Colonic mucosa (tissue), 4 donors: Measurements from ENCODE around the gene COX19. TPM values are rescaled to one million over a fixed set of nuclear protein-coding genes. Genes with fewer than 3 reads are reported as not detected.
"Not testable (repeated sequence)": the region's sequence is repeated elsewhere in the genome, so short reads cannot be mapped to it uniquely, and the experiment has no call there.

Source experiments
- DNase-seq: peaks from one replicate; pipeline ENCODE4 v3.0.0-alpha.2; 2020
- H3K27ac ChIP-seq: fragments of 200-600 bp; one replicate; pipeline ENCODE4 v1.8.0; 2021
- H3K27me3 ChIP-seq: fragments of 200-600 bp; one replicate; pipeline ENCODE4 v1.8.0; 2021
- H3K36me3 ChIP-seq: fragments of 200-600 bp; one replicate; pipeline ENCODE4 v1.8.0; 2021
- H3K4me1 ChIP-seq: fragments of 200-600 bp; one replicate; pipeline ENCODE4 v1.8.0; 2021; ENCODE audit warnings: mild to moderate bottlenecking
- H3K4me3 ChIP-seq: fragments of 200-600 bp; one replicate; pipeline ENCODE4 v1.8.0; 2021
- H3K9ac ChIP-seq, 2 donors: one replicate each; pipeline ENCODE4 v1.7.0; 2013; ENCODE audit warnings: control low read depth in 2 of 2, low read depth in 2 of 2, low read length in 2 of 2
- H3K9me3 ChIP-seq: fragments of 200-600 bp; one replicate; pipeline ENCODE4 v1.8.0; 2021
- CTCF ChIP-seq: fragments of 200-600 bp; IDR thresholded peaks from one replicate; pipeline ENCODE4 v1.8.0; 2022; ENCODE audit warnings: antibody characterized with exemption, mild to moderate bottlenecking
- intact Hi-C: fragments of 100-400 bp; cut with DNase I; formaldehyde crosslinking; loops from one replicate; pipeline ENCODE4 v1.14.1; 2022
- total RNA-seq, 2 donors: library from RNA; stranded (reverse); fragmentation: NEBNext Ultra II Directional in 1 of 2; extraction: Animal tissue kit (Norgen Biotek cat#: 25700) in 1 of 2; gene quantifications; one replicate each; pipeline ENCODE4 v1.2.1, GENCODE V29; 2021
- donor health status: healthy.
- donor health status: DM: no; HTN: no; CAD: no.
- donor health status: DM: no; HTN: no; CAD: no.

COX19 gene
- total RNA-seq, 2 donors from 2014 or later: 11.6 to 16.5 TPM

GRCh38 chr7:929311-929711, 46.0 kb downstream of the COX19 start:
- Histone ChIP-seq H3K36me3 (no peaks in the 10 kb centered on the region), H3K27ac (no peak overlapping the region), H3K27me3 (no peaks in the 10 kb centered on the region), H3K9me3 (no peaks in the 10 kb centered on the region), H3K9ac (no peak overlapping the region), H3K4me1 (peaks cover 25% of the 10 kb centered on the region), H3K4me3 (no peak overlapping the region)
- no peak for TF ChIP-seq CTCF
- intact Hi-C loops: no loop called here
- DNase-seq: no peak

- intact Hi-C loops: no loop called here
- H3K27me3 ChIP-seq: no peaks in the 10 kb centered on the region
- H3K27ac ChIP-seq: peak overlapping the region; percentile 94
- H3K36me3 ChIP-seq: no peaks in the 10 kb centered on the region
- H3K4me1 ChIP-seq: peaks cover 38% of the 10 kb centered on the region
- H3K9ac ChIP-seq: peak overlapping the region; percentile 54 to 91
- no peaks in the 10 kb centered on the region for H3K9me3 ChIP-seq
- H3K4me3 ChIP-seq: no peak overlapping the region
- peak; percentile 70 for DNase-seq
- no peak for TF ChIP-seq CTCF
These were observed 48.2 kb downstream of the COX19 start for GRCh38 chr7:927031-927671.

GRCh38 chr7:926061-927030, 49.0 kb downstream of the COX19 start:
- Histone ChIP-seq H3K36me3 (no peaks in the 10 kb centered on the region), H3K4me1 (peaks cover 45% of the 10 kb centered on the region), H3K9ac (peak overlapping the region; percentile 54 to 91), H3K27me3 (no peaks in the 10 kb centered on the region), H3K9me3 (no peaks in the 10 kb centered on the region), H3K27ac (peak overlapping the region; percentile 94), H3K4me3 (no peak overlapping the region)
- no peak for TF ChIP-seq CTCF
- intact Hi-C loops: no loop called here
- peak; percentile 92 for DNase-seq

- Histone ChIP-seq H3K9me3 (no peaks in the 10 kb centered on the region), H3K27me3 (no peaks in the 10 kb centered on the region), H3K27ac (peak overlapping the region; percentile 94), H3K4me3 (no peak overlapping the region), H3K9ac (peak overlapping the region; percentile 50 to 69), H3K4me1 (peaks cover 45% of the 10 kb centered on the region), H3K36me3 (no peaks in the 10 kb centered on the region)
- peak; percentile 85 for DNase-seq
- intact Hi-C loops: no loop called here
- TF ChIP-seq CTCF: no peak
These were observed 49.7 kb downstream of the COX19 start for GRCh38 chr7:925601-926000.

- H3K9me3 ChIP-seq: no peaks in the 10 kb centered on the region
- no peak for TF ChIP-seq CTCF
- no peaks in the 10 kb centered on the region for H3K27me3 ChIP-seq
- no peaks in the 10 kb centered on the region for H3K36me3 ChIP-seq
- H3K27ac ChIP-seq: peak overlapping the region; percentile 38
- DNase-seq: peak; percentile 59
- H3K4me1 ChIP-seq: peaks cover 45% of the 10 kb centered on the region
- peak overlapping the region; percentile 30 to 47 for H3K9ac ChIP-seq
- no peak overlapping the region for H3K4me3 ChIP-seq
- intact Hi-C loops: no loop called here
These were observed 50.7 kb downstream of the COX19 start for GRCh38 chr7:924541-925231.

GRCh38 chr7:924042-924441, 51.3 kb downstream of the COX19 start:
- H3K27me3 ChIP-seq, DNase-seq, H3K9me3 ChIP-seq, intact Hi-C loops, H3K36me3 ChIP-seq, H3K4me3 ChIP-seq: not testable (repeated sequence)
- H3K27ac ChIP-seq: peak overlapping the region; percentile 97
- H3K9ac ChIP-seq: peak overlapping the region in 1 of 2 donors; percentile 80
- peaks cover 45% of the 10 kb centered on the region for H3K4me1 ChIP-seq
